GM12874 (cell line): Measurements from ENCODE around the gene GNAQ.

Experiments used
- CTCF ChIP-seq: IDR thresholded peaks from 2 replicates; pipeline ENCODE4 v1.5.1; 2011; ENCODE audit warnings: low read depth, mild to moderate bottlenecking, control low read depth, low read length, moderate library complexity; ENCODE audit not compliant: insufficient read depth

Gene GNAQ

GRCh38 chr9:77968506-77968905 lies 63.1 kb downstream of the GNAQ start:
- no peak for TF ChIP-seq CTCF

GRCh38 chr9:77966718-77967117 lies 64.9 kb downstream of the GNAQ start:
- no peak for TF ChIP-seq CTCF

- TF ChIP-seq CTCF, result no peak
These were observed 66.0 kb downstream of the GNAQ start for GRCh38 chr9:77965445-77966123.

GRCh38 chr9:77964258-77964657 lies 67.4 kb downstream of the GNAQ start:
- no peak for TF ChIP-seq CTCF

GRCh38 chr9:77961541-77961940 lies 70.1 kb downstream of the GNAQ start:
- TF ChIP-seq CTCF, result no peak

- no peak for TF ChIP-seq CTCF
These were observed 71.1 kb downstream of the GNAQ start for GRCh38 chr9:77960356-77961153.

- no peak for TF ChIP-seq CTCF
These were observed 71.8 kb downstream of the GNAQ start for GRCh38 chr9:77959803-77960202.
